OCI-M2 (cell line): Measurements from ENCODE around the gene CACNB3.
"Not testable (repeated sequence)": the region's sequence is repeated elsewhere in the genome, so short reads cannot be mapped to it uniquely, and the experiment has no call there.

Experiments used
- DNase-seq: peaks from one replicate; lab custom pipeline; 2025; ENCODE audit not compliant: unreplicated experiment; lab: John Stamatoyannopoulos, UW

The CACNB3 gene

DNA sequence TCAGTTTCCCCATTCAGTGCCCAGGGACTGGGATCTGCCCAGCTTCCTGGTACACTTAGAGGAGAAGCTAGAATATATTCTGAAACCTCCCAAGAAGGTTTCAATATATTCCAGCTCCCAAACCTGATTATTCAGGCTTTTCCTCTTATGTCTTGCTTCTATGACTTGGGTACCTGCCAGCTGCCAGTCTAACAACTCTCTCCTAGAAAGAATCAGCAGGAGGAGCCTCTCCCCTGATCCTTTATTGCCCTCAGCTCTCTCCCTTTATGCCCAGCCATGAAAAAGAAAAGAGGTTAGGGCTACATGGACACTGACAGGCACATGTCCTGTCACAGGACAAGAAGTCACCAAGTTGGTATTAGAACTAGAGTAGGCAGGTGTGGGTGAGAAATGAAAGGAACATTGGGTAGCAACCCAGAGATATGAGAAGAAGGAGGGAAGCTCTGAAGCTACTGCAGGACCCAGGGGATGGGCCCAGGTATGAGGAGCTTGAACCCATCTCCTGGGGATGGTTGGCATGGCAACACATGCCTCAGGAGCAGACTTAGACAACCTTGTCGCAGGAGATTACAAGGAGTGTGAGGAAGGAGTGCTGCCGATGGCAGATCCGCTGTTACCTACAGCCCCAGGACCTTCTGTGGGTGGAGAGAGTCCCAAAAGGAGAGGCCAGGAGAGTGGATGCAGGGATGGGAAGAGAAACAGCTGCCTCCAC, 2.0 kb upstream of the CACNB3 start:
- DNase-seq: no peak

DNA sequence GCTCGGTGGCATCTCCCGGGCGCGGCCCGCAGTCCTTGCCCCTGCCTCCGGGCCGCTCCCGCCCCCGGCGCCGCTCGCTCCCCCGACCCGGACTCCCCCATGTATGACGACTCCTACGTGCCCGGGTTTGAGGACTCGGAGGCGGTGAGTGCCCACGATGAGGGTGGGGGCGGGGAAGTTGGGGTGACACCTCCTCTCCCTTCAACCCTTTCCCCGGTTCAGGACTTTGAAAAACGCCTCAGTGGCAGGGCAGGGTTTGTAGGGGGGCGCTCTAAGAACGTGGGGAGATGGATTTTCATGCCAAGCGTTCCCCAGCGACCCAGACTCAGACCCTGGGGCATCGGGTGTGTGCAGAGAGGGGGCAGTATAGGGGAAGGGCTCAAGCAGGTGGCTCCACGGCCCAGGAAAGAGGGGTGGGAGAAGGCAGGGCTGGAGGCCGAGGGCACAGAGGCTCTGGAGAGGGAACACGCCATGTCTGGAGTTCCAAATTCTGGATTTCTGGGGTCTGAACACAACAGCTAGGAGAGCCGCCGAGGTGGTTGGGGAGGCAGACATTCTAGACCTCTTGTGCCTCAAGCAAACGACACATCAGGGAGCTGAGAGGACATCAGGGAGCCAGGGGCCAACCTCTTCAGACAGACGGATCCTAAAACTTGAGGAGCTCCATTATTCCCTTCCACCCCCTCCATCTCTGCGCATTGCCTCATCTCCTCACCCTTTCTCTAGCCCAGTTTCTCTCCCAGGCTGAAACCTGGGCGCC, 715 bp downstream of the CACNB3 start:
- DNase-seq: no peak

DNA sequence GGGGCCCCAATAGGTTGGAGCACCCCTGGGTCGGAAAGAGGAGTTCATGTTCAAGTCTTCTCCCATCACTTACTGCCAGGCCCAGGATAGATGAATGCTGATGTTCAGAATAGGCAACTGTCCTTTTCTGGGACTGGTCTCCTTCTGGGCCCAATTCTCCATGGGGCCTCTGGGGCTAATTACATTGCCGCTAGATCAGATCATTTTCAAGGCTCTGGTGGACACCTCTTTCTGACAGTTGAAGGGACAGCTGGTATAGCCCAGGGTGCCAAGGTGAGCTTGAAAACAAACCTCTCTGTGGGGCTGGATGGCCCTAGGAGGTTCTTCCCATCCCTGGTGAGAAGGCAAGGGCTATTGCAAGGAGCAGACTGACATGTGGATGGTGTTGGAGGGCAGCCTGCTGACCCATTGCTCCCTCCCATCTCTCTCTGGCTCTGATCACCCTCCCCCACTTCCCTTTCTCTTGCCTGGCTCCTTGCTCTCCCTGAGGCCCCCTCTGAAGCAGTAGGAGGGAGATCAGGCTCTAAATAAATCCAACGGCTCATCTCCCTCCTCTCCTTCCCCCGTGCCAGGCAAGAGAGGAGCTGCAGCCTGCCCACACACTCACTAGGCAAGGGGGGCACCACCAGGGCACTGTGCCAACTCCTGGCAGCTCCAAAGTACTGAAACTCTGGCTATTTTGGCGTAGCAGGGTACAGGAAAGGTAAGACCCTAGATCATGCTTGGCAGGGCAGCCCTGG, 1.9 kb downstream of the CACNB3 start:
- no peak for DNase-seq

DNA sequence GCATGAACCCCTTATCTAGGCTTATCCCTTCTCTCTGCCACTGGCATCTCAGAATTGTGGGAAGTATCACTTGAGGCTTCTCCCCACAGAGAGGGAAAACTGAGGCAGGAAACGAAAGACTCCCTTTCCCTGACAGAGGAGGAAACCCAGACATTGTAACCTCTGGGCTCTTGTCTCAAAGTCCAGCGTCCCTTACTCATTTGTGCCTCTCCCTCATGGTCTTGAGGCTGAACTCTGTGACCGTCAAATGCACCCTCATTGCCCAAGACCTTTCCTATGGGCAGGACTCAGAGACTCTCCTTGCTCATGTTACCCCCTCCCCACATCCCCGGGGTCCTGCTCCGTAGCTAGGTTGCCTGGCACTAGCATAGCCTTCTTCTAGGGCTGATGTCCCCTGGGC, 3.8 kb downstream of the CACNB3 start:
- no peak for DNase-seq

DNA sequence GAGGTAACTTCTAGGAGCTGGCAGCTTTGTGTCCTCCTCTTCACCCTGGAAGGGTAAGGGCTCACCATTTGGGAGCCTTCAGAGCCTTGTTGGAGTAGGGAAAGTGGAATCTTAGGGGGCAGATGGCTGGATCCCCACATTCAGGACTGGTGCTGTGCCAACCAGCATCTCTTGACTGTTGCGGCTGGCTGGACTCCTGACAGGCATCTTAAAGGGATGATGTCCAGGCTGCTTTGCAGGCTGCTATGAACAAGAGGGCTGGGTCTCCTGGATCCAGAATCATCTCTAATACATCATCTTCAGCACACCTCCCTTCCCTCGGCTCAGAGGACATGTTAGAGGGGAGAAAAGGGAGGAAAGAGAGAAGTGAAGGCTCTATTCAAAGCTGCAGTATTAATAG, 4.4 kb downstream of the CACNB3 start:
- DNase-seq: no peak

DNA sequence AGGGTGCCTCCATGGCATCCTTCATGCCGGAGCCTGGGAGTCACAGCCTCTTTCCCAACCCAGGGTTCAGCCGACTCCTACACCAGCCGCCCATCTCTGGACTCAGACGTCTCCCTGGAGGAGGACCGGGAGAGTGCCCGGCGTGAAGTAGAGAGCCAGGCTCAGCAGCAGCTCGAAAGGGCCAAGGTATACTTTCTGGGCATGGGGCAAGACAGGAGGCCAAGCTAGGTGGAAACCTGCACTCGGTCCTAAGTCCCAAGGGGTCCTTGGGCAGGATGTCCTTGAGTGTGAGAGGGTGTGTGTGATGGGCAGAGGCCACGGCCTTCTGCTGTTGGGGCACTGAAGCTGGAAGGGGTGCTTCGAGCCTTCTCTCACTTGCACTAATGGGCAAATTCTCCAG, 5.0 kb downstream of the CACNB3 start:
- no peak for DNase-seq

DNA sequence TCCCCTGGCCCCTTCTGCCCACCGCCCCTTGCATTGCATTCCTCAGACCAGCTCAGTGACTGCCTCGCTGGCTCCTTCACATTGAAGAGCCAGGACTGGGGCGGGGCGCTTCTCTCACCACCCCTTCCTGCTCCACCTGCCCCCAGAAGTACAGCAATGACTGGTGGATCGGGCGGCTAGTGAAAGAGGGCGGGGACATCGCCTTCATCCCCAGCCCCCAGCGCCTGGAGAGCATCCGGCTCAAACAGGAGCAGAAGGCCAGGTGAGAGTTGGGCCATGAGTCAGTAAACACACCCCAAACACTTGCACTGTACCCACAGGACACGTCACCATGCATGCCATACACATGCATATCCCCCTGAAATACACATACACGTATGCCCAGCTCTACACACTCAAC, 5.8 kb downstream of the CACNB3 start:
- no peak for DNase-seq

DNA sequence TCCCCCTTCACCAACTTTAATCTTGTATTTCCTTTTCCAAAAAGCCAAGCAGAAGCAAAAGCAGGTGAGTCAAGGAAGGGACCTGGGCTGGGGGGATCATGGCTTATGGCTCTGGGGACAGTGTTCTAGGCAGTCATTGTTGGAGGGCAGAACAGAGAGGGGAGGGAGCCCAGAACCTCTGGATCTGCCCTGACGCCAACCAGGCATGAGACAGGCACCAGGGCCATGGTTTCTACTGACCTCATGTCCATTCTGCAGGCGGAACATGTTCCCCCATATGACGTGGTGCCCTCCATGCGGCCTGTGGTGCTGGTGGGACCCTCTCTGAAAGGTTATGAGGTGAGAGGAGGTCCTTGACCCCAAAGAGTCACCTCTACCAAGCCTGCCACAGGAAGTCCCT, 6.6 kb downstream of the CACNB3 start:
- no peak for DNase-seq

DNA sequence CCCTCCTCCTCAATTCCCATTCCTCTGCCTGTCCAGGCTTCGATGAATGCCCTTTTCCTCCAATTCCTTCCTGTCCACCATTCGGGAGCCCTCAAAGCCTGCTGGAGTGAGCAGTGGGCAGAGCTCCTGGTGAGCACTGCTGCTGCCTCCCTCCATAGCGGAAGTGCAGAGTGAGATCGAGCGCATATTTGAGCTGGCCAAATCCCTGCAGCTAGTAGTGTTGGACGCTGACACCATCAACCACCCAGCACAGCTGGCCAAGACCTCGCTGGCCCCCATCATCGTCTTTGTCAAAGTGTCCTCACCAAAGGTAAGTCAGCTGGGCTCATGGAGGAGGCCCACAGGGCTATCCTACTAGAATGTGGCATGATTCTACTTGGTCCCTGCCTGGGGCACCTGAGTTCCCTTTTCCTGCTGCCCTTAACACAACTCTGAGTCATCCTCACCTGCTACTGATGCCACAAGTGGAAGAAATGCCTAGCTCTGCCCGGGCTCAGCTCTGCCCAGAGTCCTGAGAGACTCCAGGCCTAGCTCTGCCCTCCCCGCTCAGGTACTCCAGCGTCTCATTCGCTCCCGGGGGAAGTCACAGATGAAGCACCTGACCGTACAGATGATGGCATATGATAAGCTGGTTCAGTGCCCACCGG, 8.0 kb downstream of the CACNB3 start:
- no peak for DNase-seq

DNA sequence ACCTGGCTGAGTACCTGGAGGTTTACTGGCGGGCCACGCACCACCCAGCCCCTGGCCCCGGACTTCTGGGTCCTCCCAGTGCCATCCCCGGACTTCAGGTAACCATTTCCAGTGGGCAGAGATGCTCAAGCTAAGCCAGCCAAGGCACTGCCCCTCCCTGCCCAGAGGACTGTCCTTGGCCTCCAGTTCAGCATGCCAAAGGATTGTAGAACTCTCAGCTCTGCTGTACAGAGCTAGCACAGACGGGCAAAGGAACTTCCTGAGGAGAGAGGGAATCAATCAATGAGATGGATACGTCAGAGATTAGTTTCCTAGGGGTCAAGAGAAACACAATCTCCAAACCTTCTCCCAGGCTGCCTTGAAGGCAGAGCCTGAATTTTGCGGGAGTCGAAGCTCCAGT, 8.7 kb downstream of the CACNB3 start:
- no peak for DNase-seq

DNA sequence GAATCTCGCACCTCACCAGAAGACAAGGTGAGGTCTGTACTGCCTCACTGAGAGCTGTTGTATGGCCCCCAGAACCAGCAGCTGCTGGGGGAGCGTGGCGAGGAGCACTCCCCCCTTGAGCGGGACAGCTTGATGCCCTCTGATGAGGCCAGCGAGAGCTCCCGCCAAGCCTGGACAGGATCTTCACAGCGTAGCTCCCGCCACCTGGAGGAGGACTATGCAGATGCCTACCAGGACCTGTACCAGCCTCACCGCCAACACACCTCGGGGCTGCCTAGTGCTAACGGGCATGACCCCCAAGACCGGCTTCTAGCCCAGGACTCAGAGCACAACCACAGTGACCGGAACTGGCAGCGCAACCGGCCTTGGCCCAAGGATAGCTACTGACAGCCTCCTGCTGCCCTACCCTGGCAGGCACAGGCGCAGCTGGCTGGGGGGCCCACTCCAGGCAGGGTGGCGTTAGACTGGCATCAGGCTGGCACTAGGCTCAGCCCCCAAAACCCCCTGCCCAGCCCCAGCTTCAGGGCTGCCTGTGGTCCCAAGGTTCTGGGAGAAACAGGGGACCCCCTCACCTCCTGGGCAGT, 9.3 kb downstream of the CACNB3 start:
- no peak for DNase-seq

DNA sequence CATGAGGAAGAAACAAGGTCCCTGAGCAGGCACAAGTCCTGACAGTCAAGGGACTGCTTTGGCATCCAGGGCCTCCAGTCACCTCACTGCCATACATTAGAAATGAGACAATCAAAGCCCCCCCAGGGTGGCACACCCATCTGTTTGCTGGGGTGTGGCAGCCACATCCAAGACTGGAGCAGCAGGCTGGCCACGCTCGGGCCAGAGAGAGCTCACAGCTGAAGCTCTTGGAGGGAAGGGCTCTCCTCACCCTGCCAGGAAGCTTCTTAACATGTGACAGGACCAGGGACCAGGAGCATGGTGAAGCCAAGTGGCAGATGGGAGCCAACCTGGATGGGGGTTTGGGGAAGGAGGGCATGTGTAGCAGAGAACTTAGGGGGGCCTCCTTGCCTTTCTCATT, 10.0 kb downstream of the CACNB3 start:
- DNase-seq: no peak

DNA sequence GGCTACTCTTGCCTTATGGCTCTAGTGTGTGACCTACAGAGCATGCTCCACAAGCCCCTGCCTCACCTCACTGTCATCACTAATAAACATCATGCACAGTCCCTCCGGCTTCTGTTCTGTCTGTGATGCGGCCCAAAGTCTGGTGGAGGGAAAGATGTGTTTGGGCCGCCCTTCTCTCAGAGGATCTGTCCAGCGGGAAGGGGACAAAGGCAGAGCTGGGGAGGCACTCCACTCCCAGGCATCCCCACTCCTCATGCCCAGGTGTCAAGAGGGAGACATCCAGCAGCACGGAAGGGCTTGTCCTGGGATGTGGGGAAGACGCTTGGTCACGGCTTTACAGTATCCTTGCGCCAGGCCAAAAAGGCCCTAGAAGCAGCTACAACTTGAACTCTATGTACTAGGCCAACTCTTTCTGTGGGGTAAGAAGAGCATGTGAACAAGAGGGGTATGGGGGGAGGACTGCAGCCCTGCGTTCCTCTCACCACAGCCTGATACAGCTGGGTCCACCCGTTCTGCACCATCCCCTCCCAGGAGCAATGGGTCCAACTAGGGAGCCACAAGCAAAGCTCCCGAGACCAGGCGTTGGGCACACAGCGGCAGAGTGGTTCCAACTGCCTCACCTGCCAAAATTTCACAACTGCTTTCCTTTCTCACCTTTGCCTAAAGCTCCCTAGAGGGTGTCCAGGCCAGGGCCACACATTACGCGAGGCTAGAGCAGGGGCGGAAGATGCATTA, 10.7 kb downstream of the CACNB3 start:
- no peak for DNase-seq

DNA sequence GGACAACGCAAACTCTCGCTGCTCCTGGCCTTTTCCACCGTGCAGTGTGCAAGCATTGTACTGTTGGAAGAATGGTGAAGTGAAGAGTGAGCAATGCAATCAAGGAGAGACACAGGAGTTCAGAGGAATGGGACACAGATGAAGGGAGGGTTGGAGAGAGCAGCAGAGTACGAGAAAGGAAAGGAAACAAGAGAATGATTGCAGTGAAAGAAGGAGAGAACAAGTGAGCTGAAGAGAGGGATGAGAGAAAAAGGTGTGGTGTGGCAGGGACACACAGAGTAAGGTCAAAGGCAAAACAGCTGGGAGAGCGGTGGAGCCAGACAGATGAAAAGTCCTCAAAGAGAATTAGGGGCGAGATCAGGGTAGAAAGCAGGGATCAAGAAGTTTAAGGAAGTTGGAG, 13.0 kb downstream of the CACNB3 start:
- DNase-seq: no peak

DNA sequence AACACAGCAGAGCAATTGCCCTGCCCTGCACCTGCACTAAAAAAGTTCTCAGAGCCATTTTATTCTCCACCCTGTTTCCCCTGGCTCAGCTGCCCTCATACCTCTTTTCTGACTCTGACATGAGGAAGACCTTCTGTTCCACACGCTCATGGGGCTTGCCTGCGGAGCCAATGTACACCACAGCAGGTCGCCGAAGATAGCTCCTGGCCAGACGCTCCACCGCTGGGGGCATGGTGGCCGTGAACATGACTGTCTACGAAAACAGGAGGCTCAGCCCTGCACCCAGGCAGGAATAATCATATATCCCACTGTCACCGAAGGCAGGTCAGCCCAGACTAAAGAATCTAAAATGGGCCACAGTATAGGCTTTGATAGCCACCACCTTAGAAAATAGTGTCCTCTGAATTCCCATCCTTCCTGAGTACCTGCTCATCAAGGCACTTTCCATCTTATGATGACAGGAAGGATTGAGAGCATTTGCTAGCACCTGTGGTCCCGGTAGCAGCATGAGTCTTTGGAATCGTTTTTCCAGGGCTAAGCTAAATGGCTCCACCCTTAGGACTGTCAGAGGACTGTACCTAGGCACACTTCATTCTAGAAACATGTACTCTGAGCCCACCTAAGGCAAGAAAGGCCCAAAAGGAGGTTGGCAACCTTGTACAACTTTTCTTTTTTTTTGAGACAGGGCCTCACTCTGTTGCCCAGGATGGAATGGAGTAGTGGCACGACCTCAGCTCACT, 14.2 kb downstream of the CACNB3 start:
- DNase-seq: no peak

DNA sequence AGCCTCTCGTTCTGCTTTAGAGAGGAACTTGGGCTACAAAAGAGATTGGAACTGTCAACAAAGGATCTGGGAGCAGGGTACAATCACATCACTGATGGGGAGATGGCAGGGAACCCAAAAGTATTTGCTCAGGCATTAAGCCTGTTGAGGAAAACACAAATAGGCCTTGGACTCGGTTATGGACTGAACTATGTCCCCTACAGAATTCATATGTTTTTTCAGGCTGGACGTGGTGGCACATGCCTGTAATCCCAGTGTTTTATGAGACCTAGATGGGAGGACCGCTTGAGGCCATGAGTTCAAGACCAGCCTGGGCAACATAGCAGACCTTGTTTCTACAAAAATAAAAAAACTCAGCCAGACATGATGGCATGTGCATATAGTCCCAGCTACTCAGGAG, 19.8 kb downstream of the CACNB3 start:
- DNase-seq: no peak

DNA sequence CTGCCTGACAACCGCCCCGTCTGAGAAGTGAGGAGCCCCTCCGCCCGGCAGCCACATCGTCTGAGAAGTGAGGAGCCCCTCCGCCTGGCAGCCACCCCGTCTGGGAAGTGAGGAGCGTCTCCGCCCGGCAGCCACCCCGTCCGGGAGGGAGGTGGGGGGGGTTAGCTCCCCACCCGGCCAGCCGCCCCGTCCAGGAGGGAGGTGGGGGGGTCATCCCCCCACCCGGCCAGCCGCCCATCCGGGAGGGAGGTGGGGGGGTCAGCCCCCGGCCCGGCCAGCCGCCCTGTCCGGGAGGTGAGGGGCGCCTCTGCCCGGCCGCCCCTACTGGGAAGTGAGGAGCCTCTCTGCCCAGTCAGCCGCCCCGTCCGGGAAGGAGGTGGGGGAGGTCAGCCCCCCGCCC, 23.7 kb downstream of the CACNB3 start:
- DNase-seq: not testable (repeated sequence)

DNA sequence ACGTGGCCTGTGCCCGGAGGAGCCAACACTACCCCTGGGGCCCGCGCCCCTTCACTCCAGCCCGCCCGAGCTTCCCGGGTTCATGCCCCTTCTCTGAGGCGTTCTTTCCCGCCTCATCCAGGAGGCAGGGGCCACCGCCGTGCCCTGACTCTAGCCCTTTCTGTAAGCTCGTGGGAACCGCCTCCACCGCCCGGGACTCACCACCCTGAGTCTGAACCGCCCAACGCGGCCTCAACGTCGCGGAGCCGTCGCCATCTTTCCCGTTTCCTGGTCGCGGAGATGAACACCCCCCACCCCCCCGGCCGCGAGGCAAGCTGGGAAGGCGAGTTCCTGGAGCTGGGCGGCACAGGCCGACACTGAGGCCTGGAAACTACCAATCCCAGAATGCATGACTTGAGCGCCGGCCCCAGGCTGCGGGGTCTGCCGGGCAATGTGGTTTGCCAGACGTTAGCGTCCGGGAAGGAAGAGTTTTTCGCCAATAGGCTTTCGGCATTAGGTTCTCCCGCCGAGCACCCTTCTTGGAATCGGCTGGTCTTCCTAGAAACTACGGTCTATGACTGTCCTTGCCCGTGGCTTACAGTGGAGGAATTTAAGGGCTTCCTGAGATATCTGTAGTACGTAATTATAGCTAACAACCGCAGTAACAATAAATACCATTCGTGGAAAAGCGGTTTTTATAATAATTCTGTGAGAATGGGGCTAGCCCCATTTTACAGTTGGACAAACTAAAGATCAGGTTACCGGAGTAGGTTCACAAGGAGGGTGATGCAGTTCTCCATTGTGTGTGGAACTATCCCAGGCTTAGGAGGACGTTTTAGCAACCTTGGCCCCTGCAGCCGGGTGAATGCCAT, 33.8 kb downstream of the CACNB3 start, which contains the start of gene DDX23:
DDX23 (minus strand) TSS at position 281 of the 851 bp plus-strand sequence. CDS start 6,381 bp downstream, outside the sequence.
- peak; percentile 36 for DNase-seq
